A549 (cell line): ENCODE data around the gene SEMA4D.

ENCODE experiments used
- BHLHE40 ChIP-seq: IDR thresholded peaks from 2 replicates; pipeline ENCODE4 v1.6.1; 2012; ENCODE audit warnings: low read depth, low read length, inconsistent platforms
- CEBPB ChIP-seq, 2 experiments: fragments of >200 bp in 1 of 2; sonication (Bioruptor Twin) in 1 of 2; formaldehyde crosslinking in 1 of 2; IDR thresholded peaks; 2 replicates each; pipeline ENCODE4 v1.6.1; 2012 to 2016
- CTCF ChIP-seq: fragments of >200 bp; sonication (Bioruptor Twin); formaldehyde crosslinking; IDR thresholded peaks from 3 replicates; pipeline ENCODE4 v1.5.1; 2016
- EP300 ChIP-seq, 2 experiments: fragments of >200 bp; sonication (Bioruptor Twin); formaldehyde crosslinking; IDR thresholded peaks; 2 replicates in 1 of 2; 3 replicates in 1 of 2; pipeline ENCODE4 v1.6.1; 2016 to 2017
- KDM1A ChIP-seq: fragments of 200-600 bp; sonication (generic); IDR thresholded peaks from 2 replicates; pipeline ENCODE4 v1.6.1; 2016; ENCODE audit warnings: low read depth, mild to moderate bottlenecking
- POLR2A ChIP-seq: IDR thresholded peaks from 2 replicates; pipeline ENCODE4 v1.6.1; 2012; ENCODE audit warnings: mild to moderate bottlenecking, low read length
- RCOR1 ChIP-seq: fragments of 150-350 bp; IDR thresholded peaks from 2 replicates; pipeline ENCODE4 v1.6.1; 2014; ENCODE audit warnings: antibody characterized with exemption, low read length, low read depth
- RFX5 ChIP-seq: fragments of 450-650 bp; IDR thresholded peaks from 2 replicates; pipeline ENCODE4 v1.7.1; 2014; ENCODE audit warnings: antibody characterized with exemption, mild to moderate bottlenecking, moderate library complexity
- ZC3H11A ChIP-seq: fragments of 450-650 bp; IDR thresholded peaks from 2 replicates; pipeline ENCODE4 v1.6.1; 2014; ENCODE audit warnings: antibody characterized with exemption, mild to moderate bottlenecking
- TF ChIP-seq, protein P1 (sequence below): IDR thresholded peaks from 2 replicates; pipeline ENCODE4 v1.6.1; 2012; ENCODE audit warnings: low read depth, borderline replicate concordance

- TF ChIP-seq RCOR1 (no peak), CTCF (no peak), POLR2A (no peak), RFX5 (no peak), CEBPB (IDR thresholded peaks at IDR 0.05) (no peak), EP300 (IDR thresholded peaks at IDR 0.05) (no peak), ZC3H11A (no peak), BHLHE40 (no peak), KDM1A (no peak)
- TF ChIP-seq, protein P1, sequence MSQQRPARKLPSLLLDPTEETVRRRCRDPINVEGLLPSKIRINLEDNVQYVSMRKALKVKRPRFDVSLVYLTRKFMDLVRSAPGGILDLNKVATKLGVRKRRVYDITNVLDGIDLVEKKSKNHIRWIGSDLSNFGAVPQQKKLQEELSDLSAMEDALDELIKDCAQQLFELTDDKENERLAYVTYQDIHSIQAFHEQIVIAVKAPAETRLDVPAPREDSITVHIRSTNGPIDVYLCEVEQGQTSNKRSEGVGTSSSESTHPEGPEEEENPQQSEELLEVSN = no peak
Observed at GRCh38 chr9:89329917-89330316, 168.0 kb downstream of the SEMA4D start.
